ENCODE data around the gene RFK.

The RFK gene

GRCh38 chr9:76358628-76359280, 35.5 kb downstream of the RFK start:
- no peak for TF ChIP-seq CTCF (IDR thresholded peaks at IDR 0.05; ENCODE audit: insufficient read depth, low read length, poor library complexity, severe bottlenecking)
- no peak for DNase-seq (ENCODE audit: extremely low read depth, insufficient read length)
- H3K27me3 ChIP-seq (replicated peaks; ENCODE audit: control insufficient read depth, insufficient read depth, low read length), result peaks cover 1% of the 10 kb centered on the region; the same call in 1 of the 2 replicates
- H3K36me3 ChIP-seq (ENCODE audit: control insufficient read depth, insufficient read depth, low read length), result no peaks in the 10 kb centered on the region
- H3K4me3 ChIP-seq (replicated peaks; ENCODE audit: low read depth, low read length), result no peak overlapping the region

GRCh38 chr9:76357555-76357954, 36.7 kb downstream of the RFK start:
- Histone ChIP-seq H3K36me3 (ENCODE audit: control insufficient read depth, insufficient read depth, low read length) (no peaks in the 10 kb centered on the region), H3K4me3 (replicated peaks; ENCODE audit: low read depth, low read length) (no peak overlapping the region), H3K27me3 (replicated peaks; ENCODE audit: control insufficient read depth, insufficient read depth, low read length) (peaks cover 1% of the 10 kb centered on the region; the same call in 1 of the 2 replicates)
- no peak for DNase-seq (ENCODE audit: extremely low read depth, insufficient read length)
- TF ChIP-seq CTCF (IDR thresholded peaks at IDR 0.05; ENCODE audit: insufficient read depth, low read length, poor library complexity, severe bottlenecking), result no peak

- Histone ChIP-seq H3K4me3 (replicated peaks; ENCODE audit: low read depth, low read length) (no peak overlapping the region), H3K27me3 (replicated peaks; ENCODE audit: control insufficient read depth, insufficient read depth, low read length) (peaks cover 1% of the 10 kb centered on the region; the same call in 1 of the 2 replicates), H3K36me3 (ENCODE audit: control insufficient read depth, insufficient read depth, low read length) (no peaks in the 10 kb centered on the region)
- DNase-seq (ENCODE audit: extremely low read depth, insufficient read length), result no peak
- TF ChIP-seq CTCF (IDR thresholded peaks at IDR 0.05; ENCODE audit: insufficient read depth, low read length, poor library complexity, severe bottlenecking), result no peak
Measured at GRCh38 chr9:76355886-76356285, 38.3 kb downstream of the RFK start.

DNA sequence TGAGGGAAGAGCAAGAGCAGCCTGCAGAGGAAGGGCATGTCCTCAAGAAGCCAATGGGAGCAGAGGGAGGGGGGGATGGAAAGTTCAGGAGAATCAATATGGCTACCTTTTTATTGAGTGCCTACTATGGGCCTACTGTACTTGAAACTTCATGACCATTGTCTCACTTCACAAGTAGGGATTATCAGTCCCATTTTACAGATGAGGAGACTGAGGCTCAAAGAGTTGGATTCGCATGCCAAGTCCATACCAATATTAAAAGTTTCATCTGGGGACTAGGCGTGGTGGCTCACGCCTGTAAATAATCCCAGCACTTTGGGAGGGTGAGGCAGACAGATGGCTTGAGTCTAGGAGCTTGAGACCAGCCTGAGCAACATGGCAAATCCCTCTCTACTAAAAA, 40.0 kb downstream of the RFK start:
- H3K36me3 ChIP-seq (ENCODE audit: control insufficient read depth, insufficient read depth, low read length), result no peaks in the 10 kb centered on the region
- TF ChIP-seq CTCF (IDR thresholded peaks at IDR 0.05; ENCODE audit: insufficient read depth, low read length, poor library complexity, severe bottlenecking), result no peak
- DNase-seq (ENCODE audit: extremely low read depth, insufficient read length), result no peak
- H3K4me3 ChIP-seq (replicated peaks; ENCODE audit: low read depth, low read length), result no peak overlapping the region
- peaks cover 1% of the 10 kb centered on the region; the same call in 1 of the 2 replicates for H3K27me3 ChIP-seq (replicated peaks; ENCODE audit: control insufficient read depth, insufficient read depth, low read length)

- H3K36me3 ChIP-seq (ENCODE audit: control insufficient read depth, insufficient read depth, low read length), result no peaks in the 10 kb centered on the region
- H3K4me3 ChIP-seq (replicated peaks; ENCODE audit: low read depth, low read length), result no peak overlapping the region
- no peak for TF ChIP-seq CTCF (IDR thresholded peaks at IDR 0.05; ENCODE audit: insufficient read depth, low read length, poor library complexity, severe bottlenecking)
- H3K27me3 ChIP-seq (replicated peaks; ENCODE audit: control insufficient read depth, insufficient read depth, low read length), result no peaks in the 10 kb centered on the region
- no peak for DNase-seq (ENCODE audit: extremely low read depth, insufficient read length)
Measured at GRCh38 chr9:76353280-76353679, 40.9 kb downstream of the RFK start.
